Endothelial cell of umbilical vein (primary cell): ENCODE results near the gene NFIA. TPM values are rescaled to one million over a fixed set of nuclear protein-coding genes. Genes with fewer than 3 reads are reported as not detected.

Source experiments
- BruUV-seq: library from RNA; stranded (reverse); fragments of 400-500 nt; replicated peaks from 2 replicates; lab custom pipeline; 2021; lab: Mats Ljungman, UMichigan
- CTCF ChIA-PET: fragments of 300-600, 350-600 bp; sonication (Branson Sonifier 250); formaldehyde crosslinking; loops from one replicate; lab custom pipeline; 2021; ENCODE audit warnings: antibody characterized with exemption, inconsistent platforms; lab: Charles Lee
- POLR2A ChIA-PET: fragments of 300-600, 350-600 bp; sonication (Branson Sonifier 250); formaldehyde crosslinking; loops from one replicate; lab custom pipeline; 2021; ENCODE audit warnings: antibody characterized with exemption, inconsistent platforms; lab: Charles Lee
- DNase-seq: peaks from one replicate; pipeline ENCODE4 v3.0.0-alpha.2; 2011; ENCODE audit warnings: low read depth, low spot score
- FAIRE-seq: peaks from 2 replicates; lab custom pipeline; 2011; peaks lifted over from hg19 to GRCh38; lab: Jason Lieb, UNC
- H2AFZ ChIP-seq: 2 replicates; pipeline ENCODE4 v1.6.0; 2012; ENCODE audit warnings: low read depth, low read length, control low read depth, inconsistent platforms
- H3K27ac ChIP-seq: 2 replicates; pipeline ENCODE4 v1.5.1; 2011; ENCODE audit warnings: low read depth, mild to moderate bottlenecking, control low read depth, low read length, moderate library complexity; ENCODE audit not compliant: insufficient read depth
- H3K27me3 ChIP-seq, 2 experiments: 2 replicates each; pipeline versions ENCODE4 v1.6.0 to v1.6.1; 2011; ENCODE audit warnings: low read length in 2 of 2, mixed read lengths in 1 of 2; ENCODE audit not compliant: control insufficient read depth in 2 of 2, insufficient read depth in 2 of 2
- H3K36me3 ChIP-seq, 2 experiments: 2 replicates in 1 of 2; 3 replicates in 1 of 2; pipeline ENCODE4 v1.5.1; 2011; ENCODE audit warnings: low read length in 2 of 2, mild to moderate bottlenecking in 1 of 2, moderate library complexity in 1 of 2; ENCODE audit not compliant: control insufficient read depth in 2 of 2, insufficient read depth in 2 of 2; ENCODE audit errors: extremely low read depth in 1 of 2
- H3K4me1 ChIP-seq: 3 replicates; pipeline ENCODE4 v1.5.1; 2011; ENCODE audit warnings: mild to moderate bottlenecking, low read length; ENCODE audit not compliant: control insufficient read depth, insufficient read depth; ENCODE audit errors: extremely low read depth
- H3K4me2 ChIP-seq: 2 replicates; pipeline ENCODE4 v1.6.1; 2011; ENCODE audit warnings: low read length, control low read depth, mixed read lengths; ENCODE audit not compliant: insufficient read depth
- H3K4me3 ChIP-seq, 3 experiments: fragments of 200-600 bp in 1 of 3; sonication (generic), shearing (Covaris generic) in 1 of 3; replicated peaks in 1 of 3; 2 replicates each; pipeline ENCODE4 v1.5.1; 2011 to 2016; ENCODE audit warnings: control low read depth in 3 of 3, low read length in 3 of 3, mild to moderate bottlenecking in 2 of 3, inconsistent platforms in 1 of 3, low read depth in 1 of 3, moderate library complexity in 1 of 3; ENCODE audit not compliant: insufficient read depth in 1 of 3
- H3K79me2 ChIP-seq: 2 replicates; pipeline ENCODE4 v1.6.0; 2012; ENCODE audit warnings: low read length, inconsistent platforms; ENCODE audit not compliant: control insufficient read depth, insufficient read depth
- H3K9ac ChIP-seq: replicated peaks from 2 replicates; pipeline ENCODE3; 2011; ENCODE audit warnings: low read length, control low read depth; ENCODE audit not compliant: insufficient read depth; ENCODE audit errors: extremely low read depth
- H3K9me1 ChIP-seq: replicated peaks from 3 replicates; pipeline ENCODE4 v1.6.0; 2011; ENCODE audit warnings: mild to moderate bottlenecking, low read length; ENCODE audit not compliant: control insufficient read depth, insufficient read depth; ENCODE audit errors: extremely low read depth
- H3K9me3 ChIP-seq: replicated peaks from 2 replicates; pipeline ENCODE4 v1.5.1; 2012; ENCODE audit warnings: low read length, inconsistent platforms; ENCODE audit not compliant: control insufficient read depth, insufficient read depth
- H4K20me1 ChIP-seq: replicated peaks from 2 replicates; pipeline ENCODE3; 2011; ENCODE audit warnings: mild to moderate bottlenecking, low read length; ENCODE audit not compliant: control insufficient read depth, insufficient read depth; ENCODE audit errors: extremely low read depth
- CTCF ChIP-seq, 2 donors: IDR thresholded peaks; 1 replicate in 1 of 2; 2 replicates in 1 of 2; pipeline ENCODE4 v1.5.1; 2011; ENCODE audit warnings: low read length in 2 of 2, mild to moderate bottlenecking in 2 of 2, moderate library complexity in 2 of 2, control low read depth in 1 of 2, inconsistent platforms in 1 of 2, low read depth in 1 of 2; ENCODE audit not compliant: insufficient read depth in 1 of 2; ENCODE audit errors: extremely low read depth in 1 of 2
- EZH2 ChIP-seq: IDR thresholded peaks from 2 replicates; pipeline ENCODE4 v1.6.1; 2012; ENCODE audit warnings: borderline replicate concordance, low read depth, mild to moderate bottlenecking, moderate library complexity, low read length, inconsistent platforms; ENCODE audit not compliant: severe bottlenecking
- FOS ChIP-seq: IDR thresholded peaks from 2 replicates; pipeline ENCODE4 v1.6.1; 2011; ENCODE audit warnings: mild to moderate bottlenecking, low read length, moderate library complexity, borderline replicate concordance; ENCODE audit not compliant: insufficient read depth
- GATA2 ChIP-seq: IDR thresholded peaks from 2 replicates; pipeline ENCODE4 v1.7.0; 2011; ENCODE audit warnings: low read depth, mild to moderate bottlenecking, moderate library complexity, mixed read lengths, low read length; ENCODE audit not compliant: insufficient read length, insufficient read depth
- JUN ChIP-seq: IDR thresholded peaks from 2 replicates; pipeline ENCODE4 v1.6.1; 2011; ENCODE audit warnings: borderline replicate concordance, low read depth; ENCODE audit not compliant: insufficient read length, insufficient read depth
- MAX ChIP-seq: IDR thresholded peaks from 2 replicates; pipeline ENCODE4 v1.6.1; 2011; ENCODE audit not compliant: insufficient read depth, insufficient read length
- MYC ChIP-seq: IDR thresholded peaks from one replicate; pipeline ENCODE4 v1.6.1; 2011; ENCODE audit warnings: mild to moderate bottlenecking, low read depth, low read length
- POLR2A ChIP-seq: IDR thresholded peaks from 2 replicates; pipeline ENCODE4 v1.6.1; 2012; ENCODE audit warnings: low read depth, mild to moderate bottlenecking, control low read depth, low read length
- POLR2AphosphoS5 ChIP-seq: IDR thresholded peaks from 2 replicates; pipeline ENCODE4 v1.6.1; 2012; ENCODE audit warnings: low read depth, mild to moderate bottlenecking, control low read depth, low read length, moderate library complexity; ENCODE audit not compliant: insufficient read depth
- dilution Hi-C: fragments of 300-500 bp; cut with MboI; formaldehyde crosslinking; loops from one replicate; pipeline ENCODE4 v1.15.0; 2019; ENCODE audit warnings: low sequenced_read_pairs; ENCODE audit not compliant: extremely low pct_ligation_motif_present
- intact Hi-C: fragments of 100-400 bp; cut with micrococcal nuclease; formaldehyde crosslinking; loops from one replicate; pipeline ENCODE4 v1.10.0; 2022
- polyA plus RNA-seq, 4 experiments: library from polyadenylated mRNA; depleted of rRNA in 3 of 4; stranded (reverse) in 3 of 4; unstranded in 1 of 4; fragments of >200 nt; gene quantifications; 2 replicates each; pipeline versions ENCODE4 v1.2.1 to v1.2.3, GENCODE V29; 2011 to 2012; ENCODE audit warnings: missing spikeins in 1 of 4
- total RNA-seq: library from RNA; stranded (reverse); gene quantifications from 2 replicates; pipeline ENCODE4 v1.2.3, GENCODE V29; 2021

NFIA gene
- total and polyA plus RNA-seq, 2 donors (not counting 3 experiments of a cell fraction or from before 2014, with no cell fraction given) = 25.5 to 47.0 TPM

- no peak overlapping the region for H3K4me2 ChIP-seq
- no peaks in the 10 kb centered on the region for H3K36me3 ChIP-seq
- ChIA-PET CTCF (no interaction called here), POLR2A (no interaction called here)
- no TSS peak for BruUV-seq
- TF ChIP-seq FOS (no peak), CTCF (IDR thresholded peaks at IDR 0.05; ENCODE audit: extremely low read depth in 1 of 2, insufficient read depth in 1 of 2, low read depth in 1 of 2, low read length in 2 of 2) (no peak), MAX (no peak), EZH2 (no peak), POLR2AphosphoS5 (no peak), GATA2 (no peak), MYC (no peak), JUN (no peak), POLR2A (no peak)
- H3K79me2 ChIP-seq = no peaks in the 10 kb centered on the region
- no peak overlapping the region for H3K27ac ChIP-seq
- no peak overlapping the region for H3K9ac ChIP-seq
- H3K4me1 ChIP-seq = no peaks in the 10 kb centered on the region
- dilution Hi-C loops (no loop called here), intact Hi-C loops (no loop called here)
- H3K4me3 ChIP-seq = no peak overlapping the region
- no peaks in the 10 kb centered on the region for H3K9me1 ChIP-seq
- no peaks in the 10 kb centered on the region for H4K20me1 ChIP-seq
- no peak overlapping the region for H2AFZ ChIP-seq
- no peak for DNase-seq
- FAIRE-seq = no peak
- no peaks in the 10 kb centered on the region for H3K9me3 ChIP-seq
- H3K27me3 ChIP-seq = no peaks in the 10 kb centered on the region
These were observed 144.6 kb downstream of the NFIA start for GRCh38 chr1:61226791-61227567.
